H1 (cell line): ENCODE results near the gene SPON2. TPM values are rescaled to one million over a fixed set of nuclear protein-coding genes. Genes with fewer than 3 reads are reported as not detected.

ENCODE experiments used
- CTCF ChIA-PET: fragments of 300-600 bp; sonication (Branson Sonifier 250); formaldehyde crosslinking; loops from one replicate; lab custom pipeline; 2021; ENCODE audit not compliant: partially characterized antibody; lab: Charles Lee
- POLR2A ChIA-PET: fragments of 300-600 bp; sonication (Branson Sonifier 250); formaldehyde crosslinking; loops from one replicate; lab custom pipeline; 2021; ENCODE audit warnings: inconsistent platforms; ENCODE audit not compliant: partially characterized antibody; lab: Charles Lee
- DNase-seq, 2 experiments: peaks; one replicate each; pipeline versions ENCODE4 v3.0.0 to v3.0.0-alpha.2; 2010 to 2022; ENCODE audit warnings: low spot score in 2 of 2, low read depth in 1 of 2, mixed read lengths in 1 of 2
- FAIRE-seq: peaks from 2 replicates; lab custom pipeline; 2011; peaks lifted over from hg19 to GRCh38; lab: Jason Lieb, UNC
- H2AFZ ChIP-seq: 2 replicates; pipeline ENCODE4 v1.8.1; 2012; ENCODE audit warnings: low read length, inconsistent platforms
- H2AK5ac ChIP-seq: 2 replicates; pipeline ENCODE4 v1.6.1; 2013; ENCODE audit warnings: low read depth, low read length
- H2BK120ac ChIP-seq: replicated peaks from 2 replicates; pipeline ENCODE3; 2013; ENCODE audit warnings: low read depth, low read length, inconsistent platforms
- H2BK12ac ChIP-seq: 2 replicates; pipeline ENCODE4 v1.6.1; 2013; ENCODE audit warnings: low read depth, low read length
- H2BK15ac ChIP-seq: 2 replicates; pipeline ENCODE4 v1.6.1; 2013; ENCODE audit warnings: low read length
- H2BK20ac ChIP-seq: 2 replicates; pipeline ENCODE4 v1.6.1; 2013; ENCODE audit warnings: low read length
- H2BK5ac ChIP-seq: 2 replicates; pipeline ENCODE4 v1.6.1; 2013; ENCODE audit warnings: low read depth, low read length
- H3K14ac ChIP-seq: 2 replicates; pipeline ENCODE4 v1.6.1; 2013; ENCODE audit warnings: inconsistent platforms; ENCODE audit not compliant: insufficient read length
- H3K18ac ChIP-seq: 2 replicates; pipeline ENCODE4 v1.6.1; 2013; ENCODE audit warnings: low read length; ENCODE audit errors: extremely low read depth
- H3K23ac ChIP-seq: 2 replicates; pipeline ENCODE4 v1.6.1; 2013; ENCODE audit warnings: inconsistent platforms; ENCODE audit not compliant: insufficient read length
- H3K23me2 ChIP-seq: 2 replicates; pipeline ENCODE4 v1.6.1; 2013; ENCODE audit warnings: low read depth, low read length
- H3K27ac ChIP-seq: 2 replicates; pipeline ENCODE4 v1.6.1; 2011; ENCODE audit warnings: low read depth, low read length, inconsistent platforms
- H3K27me3 ChIP-seq, 4 experiments: replicated peaks in 1 of 4; 1 replicate in 1 of 4; 2 replicates in 3 of 4; pipeline versions ENCODE4 v1.6.1 to v1.8.1; 2011 to 2013; ENCODE audit warnings: low read length in 3 of 4, mild to moderate bottlenecking in 3 of 4, inconsistent platforms in 2 of 4, mixed read lengths in 2 of 4, moderate library complexity in 1 of 4; ENCODE audit not compliant: control insufficient read depth in 3 of 4, insufficient read depth in 3 of 4; ENCODE audit errors: extremely low read depth in 1 of 4
- H3K36me3 ChIP-seq, 4 experiments: 2 replicates each; pipeline versions ENCODE4 v1.6.1 to v1.8.1; 2011 to 2013; ENCODE audit warnings: mild to moderate bottlenecking in 4 of 4, low read length in 3 of 4, moderate library complexity in 2 of 4, control low read depth in 1 of 4, inconsistent platforms in 1 of 4; ENCODE audit not compliant: insufficient read depth in 4 of 4, control insufficient read depth in 2 of 4
- H3K4ac ChIP-seq: replicated peaks from 2 replicates; pipeline ENCODE3; 2013; ENCODE audit warnings: low read length, low read depth, mixed read lengths, inconsistent platforms; ENCODE audit not compliant: insufficient read length
- H3K4me1 ChIP-seq, 4 experiments: replicated peaks in 1 of 4; 1 replicate in 1 of 4; 2 replicates in 3 of 4; pipeline versions ENCODE4 v1.6.1 to v1.8.1; 2011 to 2013; ENCODE audit warnings: low read length in 3 of 4, inconsistent platforms in 2 of 4, mixed read lengths in 1 of 4; ENCODE audit not compliant: insufficient read depth in 4 of 4, control insufficient read depth in 3 of 4
- H3K4me2 ChIP-seq, 2 experiments: 2 replicates each; pipeline versions ENCODE4 v1.6.1 to v1.8.1; 2011 to 2013; ENCODE audit warnings: low read depth in 2 of 2, low read length in 2 of 2, control low read depth in 1 of 2, inconsistent platforms in 1 of 2, mild to moderate bottlenecking in 1 of 2; ENCODE audit not compliant: insufficient read depth in 1 of 2
- H3K4me3 ChIP-seq, 4 experiments: fragments of 200-600, 300-600 bp in 1 of 4; sonication (generic), shearing (Covaris generic), sonication (Bioruptor Twin) in 1 of 4; 2 replicates each; pipeline versions ENCODE4 v1.5.1 to v1.8.1; 2011 to 2016; ENCODE audit warnings: low read length in 4 of 4, low read depth in 3 of 4, control low read depth in 2 of 4, inconsistent platforms in 2 of 4, mild to moderate bottlenecking in 2 of 4, mixed read lengths in 1 of 4, moderate library complexity in 1 of 4; ENCODE audit not compliant: insufficient read depth in 2 of 4; ENCODE audit errors: extremely low read depth in 1 of 4
- H3K56ac ChIP-seq: replicated peaks from 2 replicates; pipeline ENCODE3; 2013; ENCODE audit warnings: low read depth, mild to moderate bottlenecking, mixed read lengths, low read length, inconsistent platforms; ENCODE audit not compliant: insufficient read length
- H3K79me1 ChIP-seq: 2 replicates; pipeline ENCODE4 v1.6.1; 2013; ENCODE audit warnings: low read depth, low read length, control low read depth
- H3K79me2 ChIP-seq, 2 experiments: 2 replicates each; pipeline versions ENCODE4 v1.6.1 to v1.8.1; 2012 to 2013; ENCODE audit warnings: low read length in 2 of 2, mild to moderate bottlenecking in 2 of 2, inconsistent platforms in 1 of 2; ENCODE audit not compliant: insufficient read depth in 2 of 2, control insufficient read depth in 1 of 2
- H3K9ac ChIP-seq, 4 experiments: replicated peaks in 1 of 4; 1 replicate in 1 of 4; 2 replicates in 3 of 4; pipeline versions ENCODE4 v1.6.1 to v1.8.1; 2011 to 2013; ENCODE audit warnings: low read depth in 3 of 4, low read length in 3 of 4, control low read depth in 2 of 4, mild to moderate bottlenecking in 2 of 4, moderate library complexity in 2 of 4, inconsistent platforms in 1 of 4; ENCODE audit errors: extremely low read depth in 1 of 4
- H3K9me3 ChIP-seq, 2 experiments: 2 replicates each; pipeline versions ENCODE4 v1.6.1 to v1.8.1; 2012 to 2013; ENCODE audit warnings: mild to moderate bottlenecking in 2 of 2, moderate library complexity in 2 of 2, control low read depth in 1 of 2, inconsistent platforms in 1 of 2, low read depth in 1 of 2, low read length in 1 of 2, mixed read lengths in 1 of 2; ENCODE audit not compliant: insufficient read depth in 2 of 2
- H4K20me1 ChIP-seq, 2 experiments: replicated peaks in 1 of 2; 2 replicates each; pipeline versions ENCODE3 to v1.8.1; 2011 to 2013; ENCODE audit warnings: inconsistent platforms in 2 of 2, low read length in 2 of 2, mild to moderate bottlenecking in 1 of 2; ENCODE audit not compliant: insufficient read depth in 2 of 2, control insufficient read depth in 1 of 2
- H4K5ac ChIP-seq: 2 replicates; pipeline ENCODE4 v1.6.1; 2013; ENCODE audit warnings: low read length, low read depth, mixed read lengths, inconsistent platforms; ENCODE audit not compliant: insufficient read length
- H4K8ac ChIP-seq: 2 replicates; pipeline ENCODE4 v1.8.0; 2013; ENCODE audit warnings: mild to moderate bottlenecking, moderate library complexity, low read length, inconsistent platforms; ENCODE audit not compliant: insufficient read depth; ENCODE audit errors: extremely low read depth
- H4K91ac ChIP-seq: replicated peaks from 2 replicates; pipeline ENCODE3; 2013; ENCODE audit warnings: low read length, mixed read lengths, inconsistent platforms; ENCODE audit not compliant: insufficient read length
- BACH1 ChIP-seq: IDR thresholded peaks from 2 replicates; pipeline ENCODE4 v1.6.1; 2012; ENCODE audit warnings: low read length, improper control_type of control experiment
- BRCA1 ChIP-seq: IDR thresholded peaks from 2 replicates; pipeline ENCODE4 v1.6.1; 2012; ENCODE audit warnings: low read depth, low read length, improper control_type of control experiment
- CBX8 ChIP-seq: fragments of 300-800, 300-1000 bp; sonication (generic); IDR thresholded peaks from 2 replicates; pipeline ENCODE4 v1.7.1; 2016; ENCODE audit warnings: low read depth, low read length, borderline replicate concordance
- GTF2F1 ChIP-seq: IDR thresholded peaks from 2 replicates; pipeline ENCODE4 v1.6.1; 2012; ENCODE audit warnings: low read depth, low read length, improper control_type of control experiment, borderline replicate concordance
- SP4 ChIP-seq: IDR thresholded peaks from 2 replicates; pipeline ENCODE4 v1.6.1; 2012; ENCODE audit warnings: low read length, inconsistent platforms
- SRF ChIP-seq: IDR thresholded peaks from 2 replicates; pipeline ENCODE4 v1.6.1; 2011; ENCODE audit warnings: mild to moderate bottlenecking, low read depth, low read length, moderate library complexity
- SUZ12 ChIP-seq: fragments of 200-600 bp; sonication (generic); IDR thresholded peaks from 2 replicates; pipeline ENCODE4 v1.6.1; 2012; ENCODE audit warnings: mild to moderate bottlenecking, inconsistent platforms, low read length, moderate library complexity, mixed read lengths
- TCF12 ChIP-seq: IDR thresholded peaks from 2 replicates; pipeline ENCODE4 v1.6.1; 2011; ENCODE audit warnings: low read depth, mild to moderate bottlenecking, low read length
- TEAD4 ChIP-seq: IDR thresholded peaks from 2 replicates; pipeline ENCODE4 v1.6.1; 2012; ENCODE audit warnings: low read depth, low read length, inconsistent platforms, mixed read lengths
- YY1 ChIP-seq: IDR thresholded peaks from 2 replicates; pipeline ENCODE4 v1.6.1; 2011; ENCODE audit warnings: low read depth, mild to moderate bottlenecking, low read length
- WGBS, 2 experiments: shearing (Covaris generic) in 1 of 2; methylation state at CpG; one replicate each; pipeline versions ENCODE4 v1.1.6 to v1.1.7; 2013 to 2015; ENCODE audit warnings: low lambda C conversion rate in 2 of 2, mixed read lengths in 2 of 2, inconsistent platforms in 1 of 2, low coverage in 1 of 2, missing lambda C conversion rate in 1 of 2; ENCODE audit not compliant: insufficient replicate concordance in 2 of 2, insufficient coverage in 1 of 2, insufficient read length in 1 of 2; ENCODE audit errors: extremely low coverage in 1 of 2, missing lambda C conversion rate in 1 of 2; 5-methylcytosine and 5-hydroxymethylcytosine counted together
- polyA plus RNA-seq, 7 experiments: library from polyadenylated mRNA; depleted of rRNA in 3 of 7; stranded (reverse) in 5 of 7; unstranded in 2 of 7; fragments of >200 nt in 5 of 7; fragments of 200-250 nt in 2 of 7; gene quantifications; 1 replicate in 5 of 7; 2 replicates in 1 of 7; 4 replicates in 1 of 7; pipeline versions ENCODE4 v1.2.1 to v1.2.3, GENCODE V29; 2011 to 2013; ENCODE audit warnings: missing spikeins in 2 of 7, mixed read lengths in 2 of 7
- total RNA-seq: library from RNA; stranded (reverse); fragmentation: NEBNext Ultra II Directional; extraction: Animal tissue kit (Norgen Biotek cat#: 25700); gene quantifications from 2 replicates; pipeline ENCODE4 v1.2.1, GENCODE V29; 2021
- TF ChIP-seq, protein P1 (sequence below): IDR thresholded peaks from 2 replicates; pipeline ENCODE4 v1.6.1; 2012; ENCODE audit warnings: low read length, inconsistent platforms

SPON2 gene
- total and polyA plus RNA-seq, 2 of the 8 experiments (the other 6 are each of a cell fraction or from before 2014, with no cell fraction given): 2.8 to 3.2 TPM

DNA sequence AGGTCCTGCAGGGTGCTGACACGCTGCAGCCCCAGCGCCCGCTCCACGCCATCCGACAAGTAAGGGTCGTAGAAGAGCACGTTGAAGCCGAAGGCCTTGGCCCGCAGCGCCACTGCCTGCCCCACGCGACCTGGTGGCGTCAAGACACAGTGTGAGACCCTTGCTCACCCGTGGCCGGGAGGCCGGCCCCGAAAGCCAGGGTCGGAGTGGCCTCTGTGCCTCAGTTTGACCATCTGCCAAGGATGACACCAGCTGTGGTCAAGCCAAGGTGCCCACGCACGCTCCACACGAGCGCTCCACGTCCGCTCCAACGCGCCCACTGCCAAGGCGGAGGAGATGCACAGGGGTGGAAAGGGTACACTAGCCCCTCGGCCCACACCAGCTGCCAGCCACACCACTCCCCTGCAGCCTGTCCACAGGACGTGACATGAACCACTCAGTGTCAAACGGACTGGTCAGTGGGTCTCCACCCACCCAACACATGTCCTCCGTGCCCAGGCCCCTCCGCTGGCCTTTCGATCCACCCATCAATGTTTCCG is 43.8 kb upstream of the SPON2 start:
- H3K56ac ChIP-seq: no peak overlapping the region
- no peak overlapping the region for H3K18ac ChIP-seq
- H3K4me2 ChIP-seq: no peak overlapping the region
- H3K14ac ChIP-seq: no peak overlapping the region
- peaks cover 5 to 48% (median 15%) of the 10 kb centered on the region in 4 experiments; a peak in 6 of 8 replicates for H3K36me3 ChIP-seq
- ChIA-PET CTCF (interaction anchor here (1.0 kb wide), 1 partner anchor 17 kb away, joined by 3 read pairs; no protein-coding TSS in a partner anchor), POLR2A (interaction anchor here (1.4 kb wide), 1 partner anchor 31 kb away, joined by 3 read pairs; no protein-coding TSS in a partner anchor)
- H4K5ac ChIP-seq: no peak overlapping the region
- peaks cover 2 to 13% of the 10 kb centered on the region in 2 experiments for H4K20me1 ChIP-seq
- no peaks in the 10 kb centered on the region for H3K23me2 ChIP-seq
- H2BK15ac ChIP-seq: no peak overlapping the region
- H3K9ac ChIP-seq: no peak overlapping the region
- no peak for TF ChIP-seq BRCA1
- no peak for TF ChIP-seq SP4
- TF ChIP-seq, protein P1, sequence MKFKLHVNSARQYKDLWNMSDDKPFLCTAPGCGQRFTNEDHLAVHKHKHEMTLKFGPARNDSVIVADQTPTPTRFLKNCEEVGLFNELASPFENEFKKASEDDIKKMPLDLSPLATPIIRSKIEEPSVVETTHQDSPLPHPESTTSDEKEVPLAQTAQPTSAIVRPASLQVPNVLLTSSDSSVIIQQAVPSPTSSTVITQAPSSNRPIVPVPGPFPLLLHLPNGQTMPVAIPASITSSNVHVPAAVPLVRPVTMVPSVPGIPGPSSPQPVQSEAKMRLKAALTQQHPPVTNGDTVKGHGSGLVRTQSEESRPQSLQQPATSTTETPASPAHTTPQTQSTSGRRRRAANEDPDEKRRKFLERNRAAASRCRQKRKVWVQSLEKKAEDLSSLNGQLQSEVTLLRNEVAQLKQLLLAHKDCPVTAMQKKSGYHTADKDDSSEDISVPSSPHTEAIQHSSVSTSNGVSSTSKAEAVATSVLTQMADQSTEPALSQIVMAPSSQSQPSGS: no peak
- no peak for TF ChIP-seq SUZ12
- no peak for TF ChIP-seq BACH1
- TF ChIP-seq TCF12: no peak
- TF ChIP-seq GTF2F1: no peak
- no peak for TF ChIP-seq YY1
- no peak for TF ChIP-seq CBX8
- no peak for TF ChIP-seq SRF
- TF ChIP-seq TEAD4: no peak
- no peaks in the 10 kb centered on the region for H3K79me2 ChIP-seq
- H2BK5ac ChIP-seq: no peak overlapping the region
- no peak overlapping the region for H4K91ac ChIP-seq
- H3K27me3 ChIP-seq: no peaks in the 10 kb centered on the region
- H4K8ac ChIP-seq: no peak overlapping the region
- H3K27ac ChIP-seq: no peak overlapping the region
- H3K9me3 ChIP-seq: no peaks in the 10 kb centered on the region
- no peak overlapping the region for H2AK5ac ChIP-seq
- FAIRE-seq: no peak
- DNase-seq: no peak
- no peak overlapping the region for H2BK12ac ChIP-seq
- no peak overlapping the region for H2AFZ ChIP-seq
- H3K23ac ChIP-seq: no peak overlapping the region
- no peak overlapping the region for H3K4ac ChIP-seq
- no peak overlapping the region for H3K4me3 ChIP-seq
- no peak overlapping the region for H2BK20ac ChIP-seq
- H3K79me1 ChIP-seq: peaks cover 2% of the 10 kb centered on the region; the same call in 1 of the 2 replicates
- H2BK120ac ChIP-seq: no peak overlapping the region
- WGBS, 2 experiments: 95% methylated on average over 34 of the region's 34 CpGs; no CpG with 5 or more reads in 1 of the 2 experiments
- no peaks in the 10 kb centered on the region for H3K4me1 ChIP-seq
